Effector memory CD4-positive, alpha-beta T cell (primary cell): ENCODE measurements around the gene AMPD2.

Experiments
- DNase-seq, 3 donors: peaks; one replicate each; pipeline ENCODE4 v3.0.0-alpha.2; 2020
- H3K27ac ChIP-seq: 2 replicates; pipeline ENCODE4 v1.7.0; 2013; ENCODE audit warnings: mild to moderate bottlenecking, low read length, moderate library complexity; ENCODE audit not compliant: insufficient read depth, poor library complexity, severe bottlenecking
- H3K27me3 ChIP-seq: replicated peaks from 2 replicates; pipeline ENCODE4 v1.7.0; 2013; ENCODE audit warnings: mild to moderate bottlenecking, low read length; ENCODE audit not compliant: insufficient read depth, control insufficient read depth, poor library complexity, severe bottlenecking
- H3K36me3 ChIP-seq: 2 replicates; pipeline ENCODE4 v1.7.0; 2013; ENCODE audit warnings: mild to moderate bottlenecking, low read length, moderate library complexity; ENCODE audit not compliant: control insufficient read depth, insufficient read depth
- H3K4me1 ChIP-seq: 2 replicates; pipeline ENCODE4 v1.7.0; 2013; ENCODE audit warnings: low read length, mild to moderate bottlenecking; ENCODE audit not compliant: control insufficient read depth, insufficient read depth, poor library complexity, severe bottlenecking
- H3K4me3 ChIP-seq: 2 replicates; pipeline ENCODE4 v1.7.0; 2013; ENCODE audit warnings: low read length, low read depth, mild to moderate bottlenecking; ENCODE audit not compliant: insufficient read depth, poor library complexity, severe bottlenecking
- H3K9me3 ChIP-seq: 2 replicates; pipeline ENCODE4 v1.7.0; 2013; ENCODE audit warnings: mild to moderate bottlenecking, low read length, moderate library complexity; ENCODE audit not compliant: control insufficient read depth
- total RNA-seq, 3 donors: gene quantifications; one replicate each; lab custom pipeline; 2026; lab: John Stamatoyannopoulos, UW

AMPD2 gene
- total RNA-seq = 152 to 198 (median 192) reads per million in 3 donors

GRCh38 chr1:109619576-109620400 is at the start of gene AMPD2, which contains the start of gene GNAT2:
TSS of gene AMPD2 (plus strand) at chr1:109619837. CDS start at chr1:109621176, 1,339 bp downstream.
TSS of gene GNAT2 (minus strand) at chr1:109619616. CDS start at chr1:109612870, 6,746 bp downstream.
- Histone ChIP-seq H3K36me3 (no peaks in the 10 kb centered on the region), H3K9me3 (no peaks in the 10 kb centered on the region), H3K4me3 (peak within 1 kb of the TSS; percentile 78), H3K27me3 (no peaks in the 10 kb centered on the region), H3K27ac (peak within 1 kb of the TSS; percentile 97), H3K4me1 (peaks cover 72% of the 10 kb centered on the region)
- DNase-seq = peak; percentile 68 to 77 (median 70)

- Histone ChIP-seq H3K27ac (no peak overlapping the region), H3K27me3 (no peaks in the 10 kb centered on the region), H3K4me3 (no peak overlapping the region), H3K4me1 (peaks cover 2% of the 10 kb centered on the region), H3K9me3 (no peaks in the 10 kb centered on the region), H3K36me3 (no peaks in the 10 kb centered on the region)
- DNase-seq = no peak
Observed at GRCh38 chr1:109570414-109570813, 49.2 kb upstream of the AMPD2 start.

DNA sequence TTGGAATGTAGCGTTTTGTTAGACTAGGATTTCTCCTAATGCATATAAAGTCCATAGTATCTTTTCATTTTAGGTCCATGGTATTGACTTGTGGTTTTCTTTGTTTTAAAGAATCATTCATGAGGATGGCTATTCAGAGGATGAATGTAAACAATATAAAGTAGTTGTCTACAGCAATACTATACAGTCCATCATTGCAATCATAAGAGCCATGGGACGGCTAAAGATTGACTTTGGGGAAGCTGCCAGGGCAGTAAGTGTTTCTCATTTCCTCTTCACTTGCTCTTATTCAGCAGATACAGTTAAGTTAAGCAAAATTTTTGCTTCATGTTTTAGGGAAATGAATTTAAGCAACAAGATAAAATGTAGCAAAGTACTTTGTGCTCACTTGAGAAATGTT is 45.9 kb upstream of the AMPD2 start:
- no peak for DNase-seq
- Histone ChIP-seq H3K4me3 (no peak overlapping the region), H3K27ac (no peak overlapping the region), H3K4me1 (no peaks in the 10 kb centered on the region), H3K27me3 (no peaks in the 10 kb centered on the region), H3K9me3 (no peaks in the 10 kb centered on the region), H3K36me3 (peaks cover 12% of the 10 kb centered on the region)

DNA sequence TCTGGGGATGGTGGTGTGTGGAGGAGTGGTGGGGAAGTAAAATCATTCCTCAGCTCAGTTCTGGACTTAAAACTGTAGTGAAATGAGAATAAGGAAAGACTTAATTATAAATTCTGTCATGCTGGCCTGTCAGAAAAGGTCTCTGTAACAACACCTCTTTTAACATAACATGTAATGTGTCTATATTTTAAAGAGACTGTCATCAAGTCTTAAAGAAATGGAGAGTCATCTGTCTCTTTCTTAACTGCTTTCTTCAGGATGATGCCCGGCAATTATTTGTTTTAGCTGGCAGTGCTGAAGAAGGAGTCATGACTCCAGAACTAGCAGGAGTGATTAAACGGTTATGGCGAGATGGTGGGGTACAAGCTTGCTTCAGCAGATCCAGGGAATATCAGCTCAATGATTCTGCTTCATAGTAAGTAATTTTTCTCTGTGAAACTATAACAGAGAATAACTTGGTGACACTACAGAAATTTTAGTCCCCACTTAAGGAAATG is 40.6 kb upstream of the AMPD2 start:
- H3K4me3 ChIP-seq = no peak overlapping the region
- H3K9me3 ChIP-seq = no peaks in the 10 kb centered on the region
- no peaks in the 10 kb centered on the region for H3K27me3 ChIP-seq
- peaks cover 49% of the 10 kb centered on the region for H3K36me3 ChIP-seq
- no peaks in the 10 kb centered on the region for H3K4me1 ChIP-seq
- no peak overlapping the region for H3K27ac ChIP-seq
- DNase-seq = no peak

DNA sequence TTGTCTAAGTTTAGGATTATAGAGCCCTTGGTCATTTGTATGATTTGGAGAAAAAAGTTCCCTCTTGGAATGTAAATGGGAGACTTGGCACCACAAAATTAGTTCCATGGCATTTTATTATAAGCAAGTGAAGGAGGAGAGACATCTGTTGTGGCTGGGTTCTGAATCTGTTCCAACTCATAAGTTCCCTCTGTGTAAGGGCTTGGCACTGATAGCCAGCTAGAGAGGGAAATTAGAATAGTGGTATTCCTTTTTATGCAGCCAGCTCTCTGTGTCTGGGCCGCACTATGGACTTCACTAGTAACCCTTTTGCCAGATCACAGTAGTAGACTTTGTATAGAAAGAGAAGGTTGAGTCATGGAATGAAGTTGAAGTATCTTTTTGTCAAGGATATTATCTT is 40.1 kb upstream of the AMPD2 start:
- Histone ChIP-seq H3K9me3 (no peaks in the 10 kb centered on the region), H3K27ac (no peak overlapping the region), H3K4me3 (no peak overlapping the region), H3K4me1 (no peaks in the 10 kb centered on the region), H3K36me3 (peaks cover 54% of the 10 kb centered on the region), H3K27me3 (no peaks in the 10 kb centered on the region)
- no peak for DNase-seq

DNA sequence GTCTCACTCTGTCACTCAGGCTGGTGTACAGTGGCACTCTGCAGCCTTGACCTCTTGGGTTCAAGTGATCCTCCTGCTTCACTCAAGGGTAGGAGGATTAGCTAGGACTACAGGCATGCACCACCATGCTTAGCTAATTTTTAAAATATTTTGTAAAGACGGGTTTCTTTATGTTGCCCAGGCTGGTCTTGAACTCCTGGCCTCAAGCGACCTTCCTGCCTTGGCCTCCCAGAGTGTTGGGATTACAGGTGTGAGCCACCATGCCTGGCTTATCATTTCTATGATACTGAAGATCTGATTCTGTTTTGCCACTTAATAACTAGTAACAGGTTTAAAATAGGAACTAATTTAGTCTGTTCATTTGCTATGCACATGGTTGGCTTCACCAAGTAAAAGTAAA is 37.6 kb upstream of the AMPD2 start:
- H3K36me3 ChIP-seq = peaks cover 72% of the 10 kb centered on the region
- H3K4me1 ChIP-seq = no peaks in the 10 kb centered on the region
- no peaks in the 10 kb centered on the region for H3K9me3 ChIP-seq

GRCh38 chr1:109584766-109585165 is 34.9 kb upstream of the AMPD2 start:
- no peak for DNase-seq
- Histone ChIP-seq H3K9me3 (no peaks in the 10 kb centered on the region), H3K36me3 (peaks cover 63% of the 10 kb centered on the region), H3K27me3 (no peaks in the 10 kb centered on the region), H3K27ac (no peak overlapping the region), H3K4me1 (no peaks in the 10 kb centered on the region), H3K4me3 (no peak overlapping the region)

More for the DNA sequence above, 37.6 kb upstream of the AMPD2 start:
- no peak for DNase-seq
- Histone ChIP-seq H3K4me3 (no peak overlapping the region), H3K27ac (no peak overlapping the region), H3K27me3 (no peaks in the 10 kb centered on the region)

GRCh38 chr1:109586055-109586454 is 33.6 kb upstream of the AMPD2 start:
- no peak overlapping the region for H3K27ac ChIP-seq
- H3K27me3 ChIP-seq = no peaks in the 10 kb centered on the region
- no peaks in the 10 kb centered on the region for H3K4me1 ChIP-seq
- H3K36me3 ChIP-seq = peaks cover 57% of the 10 kb centered on the region
- no peak overlapping the region for H3K4me3 ChIP-seq
- no peaks in the 10 kb centered on the region for H3K9me3 ChIP-seq
- no peak for DNase-seq

GRCh38 chr1:109589177-109589576 is 30.5 kb upstream of the AMPD2 start:
- no peaks in the 10 kb centered on the region for H3K27me3 ChIP-seq
- no peak for DNase-seq
- peaks cover 50% of the 10 kb centered on the region for H3K36me3 ChIP-seq
- H3K27ac ChIP-seq = no peak overlapping the region
- no peaks in the 10 kb centered on the region for H3K4me1 ChIP-seq
- no peaks in the 10 kb centered on the region for H3K9me3 ChIP-seq
- H3K4me3 ChIP-seq = no peak overlapping the region

GRCh38 chr1:109589679-109590078 is 30.0 kb upstream of the AMPD2 start:
- Histone ChIP-seq H3K27me3 (no peaks in the 10 kb centered on the region), H3K9me3 (no peaks in the 10 kb centered on the region), H3K36me3 (peaks cover 50% of the 10 kb centered on the region), H3K4me3 (no peak overlapping the region), H3K27ac (no peak overlapping the region), H3K4me1 (no peaks in the 10 kb centered on the region)
- no peak for DNase-seq
